Tibial nerve (tissue), 4 donors: ENCODE data around the gene IL27RA. TPM values are rescaled to one million over a fixed set of nuclear protein-coding genes. Genes with fewer than 3 reads are reported as not detected.

ENCODE experiments used
- DNase-seq, 2 donors: peaks; one replicate each; pipeline ENCODE4 v3.0.0-alpha.2; 2019; ENCODE audit warnings: low spot score in 2 of 2
- H3K27ac ChIP-seq, 4 donors: fragments of 200-600 bp; sonication (generic) in 3 of 4; one replicate each; pipeline ENCODE4 v1.5.1; 2017 to 2019; ENCODE audit warnings: mild to moderate bottlenecking in 1 of 4
- H3K27me3 ChIP-seq, 2 donors: fragments of 200-600 bp; sonication (generic) in 1 of 2; one replicate each; pipeline versions ENCODE4 v1.5.1 to v1.6.0; 2017 to 2019
- H3K36me3 ChIP-seq, 3 donors: fragments of 200-600 bp; sonication (generic); one replicate each; pipeline ENCODE4 v1.5.1; 2018 to 2019
- H3K4me1 ChIP-seq, 4 donors: fragments of 200-600 bp; sonication (generic) in 3 of 4; one replicate each; pipeline ENCODE4 v1.5.1; 2017 to 2019
- H3K4me3 ChIP-seq, 4 donors: fragments of 200-600 bp; sonication (generic) in 3 of 4; one replicate each; pipeline ENCODE4 v1.5.1; 2017 to 2019; ENCODE audit warnings: mild to moderate bottlenecking in 1 of 4, moderate library complexity in 1 of 4
- H3K9me3 ChIP-seq, 4 donors: fragments of 200-600 bp; sonication (generic) in 3 of 4; one replicate each; pipeline ENCODE4 v1.5.1; 2017 to 2019
- EP300 ChIP-seq, 2 donors: sonication (generic); formaldehyde crosslinking; IDR thresholded peaks; one replicate each; pipeline ENCODE4 v1.6.1; 2017; ENCODE audit warnings: antibody characterized with exemption in 2 of 2, mild to moderate bottlenecking in 1 of 2
- POLR2A ChIP-seq, 2 donors: fragments of 450-650 bp; IDR thresholded peaks; one replicate each; pipeline ENCODE4 v1.6.1; 2017; ENCODE audit warnings: antibody characterized with exemption in 2 of 2, mild to moderate bottlenecking in 2 of 2, moderate library complexity in 2 of 2
- WGBS, 2 donors: methylation state at CpG; one replicate each; pipeline ENCODE4 v1.1.5; 2018; 5-methylcytosine and 5-hydroxymethylcytosine counted together
- total RNA-seq, 4 donors: library from RNA; depleted of rRNA; stranded (reverse); fragments of >200 nt; gene quantifications; one replicate each; pipeline ENCODE4 v1.1.0, GENCODE V29; 2016
- TF ChIP-seq, protein P1 (sequence below), 5 experiments: fragments of 200-600 bp in 3 of 5; fragments of 450-650 bp in 2 of 5; sonication (generic) in 3 of 5; IDR thresholded peaks; one replicate each; pipeline ENCODE4 v1.5.1; 2016 to 2019; ENCODE audit warnings: antibody characterized with exemption in 5 of 5, mild to moderate bottlenecking in 3 of 5, moderate library complexity in 2 of 5

Gene IL27RA
- total RNA-seq, 4 donors from 2014 or later, result 2.4 to 3.5 (median 3.0) TPM

DNA sequence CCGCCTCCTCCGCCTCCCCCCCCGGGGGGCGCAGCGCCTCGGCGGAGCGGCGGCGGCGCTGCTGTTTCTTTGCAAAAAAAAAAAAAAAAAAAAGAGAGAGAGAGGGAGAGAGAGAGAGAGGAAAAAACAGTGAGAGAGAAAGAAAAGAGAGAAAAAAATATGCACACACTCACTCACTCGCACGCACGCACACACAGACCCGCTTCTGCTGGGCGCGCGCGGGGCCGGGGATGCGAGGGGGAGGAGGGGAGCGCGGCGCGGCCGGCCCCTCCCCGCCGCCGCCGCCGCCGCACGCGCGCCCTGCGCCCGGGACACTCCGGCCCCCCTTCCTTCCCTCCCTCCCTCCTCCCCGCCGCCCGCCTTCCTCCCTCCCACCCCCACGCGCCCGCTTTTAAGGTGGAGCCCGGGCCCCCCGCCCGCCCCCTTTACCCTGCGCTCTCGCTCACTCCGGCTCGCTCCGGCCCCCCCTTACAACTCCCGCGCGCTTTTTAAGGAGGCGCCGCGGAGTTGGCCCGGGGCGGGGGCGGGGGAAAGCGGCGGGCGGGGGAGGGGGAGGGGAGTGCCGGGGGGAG lies 59.0 kb downstream of the IL27RA start, which contains the start of gene SAMD1:
SAMD1 (minus strand) TSS at position 243 of the 572 bp plus-strand sequence.
- WGBS, 2 donors, result 0 to 1% methylated on average over 15 to 33 of the region's 65 CpGs
- H3K9me3 ChIP-seq, result peaks cover 0 to 11% (median 3%) of the 10 kb centered on the region in 4 donors
- peaks cover 0 to 22% (median 6%) of the 10 kb centered on the region in 4 donors for H3K4me1 ChIP-seq
- peaks cover 0 to 43% (median 0%) of the 10 kb centered on the region in 3 donors for H3K36me3 ChIP-seq
- peak within 1 kb of the TSS; percentile 87 to 95 (median 92) for H3K27ac ChIP-seq
- peak; percentile 86 to 89 for DNase-seq
- H3K4me3 ChIP-seq, result peak within 1 kb of the TSS; percentile 53 to 95 (median 78)
- no peaks in the 10 kb centered on the region for H3K27me3 ChIP-seq
- no peak for TF ChIP-seq EP300 (IDR thresholded peaks at IDR 0.05)
- TF ChIP-seq POLR2A (IDR thresholded peaks at IDR 0.05), result no peak
- TF ChIP-seq, protein P1, sequence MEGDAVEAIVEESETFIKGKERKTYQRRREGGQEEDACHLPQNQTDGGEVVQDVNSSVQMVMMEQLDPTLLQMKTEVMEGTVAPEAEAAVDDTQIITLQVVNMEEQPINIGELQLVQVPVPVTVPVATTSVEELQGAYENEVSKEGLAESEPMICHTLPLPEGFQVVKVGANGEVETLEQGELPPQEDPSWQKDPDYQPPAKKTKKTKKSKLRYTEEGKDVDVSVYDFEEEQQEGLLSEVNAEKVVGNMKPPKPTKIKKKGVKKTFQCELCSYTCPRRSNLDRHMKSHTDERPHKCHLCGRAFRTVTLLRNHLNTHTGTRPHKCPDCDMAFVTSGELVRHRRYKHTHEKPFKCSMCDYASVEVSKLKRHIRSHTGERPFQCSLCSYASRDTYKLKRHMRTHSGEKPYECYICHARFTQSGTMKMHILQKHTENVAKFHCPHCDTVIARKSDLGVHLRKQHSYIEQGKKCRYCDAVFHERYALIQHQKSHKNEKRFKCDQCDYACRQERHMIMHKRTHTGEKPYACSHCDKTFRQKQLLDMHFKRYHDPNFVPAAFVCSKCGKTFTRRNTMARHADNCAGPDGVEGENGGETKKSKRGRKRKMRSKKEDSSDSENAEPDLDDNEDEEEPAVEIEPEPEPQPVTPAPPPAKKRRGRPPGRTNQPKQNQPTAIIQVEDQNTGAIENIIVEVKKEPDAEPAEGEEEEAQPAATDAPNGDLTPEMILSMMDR (IDR thresholded peaks at IDR 0.05), result no peak

DNA sequence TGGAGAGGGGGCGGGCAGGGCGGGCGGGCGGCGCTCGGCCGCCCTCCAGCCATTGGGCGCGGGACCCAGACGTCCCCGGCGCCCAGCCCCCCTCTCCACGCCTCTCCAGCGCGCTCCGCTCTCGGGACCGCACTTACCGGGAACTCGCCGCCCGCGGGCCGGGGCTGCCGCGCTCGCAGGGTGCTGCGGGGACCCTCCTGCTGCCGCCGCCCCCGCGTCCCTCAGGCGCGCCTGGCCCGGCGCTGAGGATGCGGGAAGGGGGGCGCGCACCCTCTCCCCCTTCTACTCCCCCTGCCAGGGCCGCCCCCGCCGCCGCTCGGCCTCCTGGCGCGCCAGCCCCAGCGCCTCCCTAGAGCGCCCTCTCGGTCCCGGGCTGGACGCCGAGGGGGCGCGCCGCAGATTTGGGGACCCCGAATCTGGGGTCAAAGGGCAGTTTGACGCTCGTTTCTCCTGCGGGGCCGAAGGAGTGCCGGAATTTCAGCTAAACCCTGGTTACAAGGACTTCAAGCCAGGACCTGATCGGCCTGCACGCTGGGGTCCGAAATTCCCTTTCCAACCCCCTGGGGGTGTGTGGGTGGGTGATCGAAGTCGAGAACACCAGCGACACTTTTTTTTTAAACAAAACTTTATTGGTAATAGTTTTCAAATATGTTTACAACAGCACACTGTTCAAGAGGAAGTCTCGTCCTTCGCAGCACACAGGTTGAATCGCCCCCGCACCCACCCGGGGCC lies 59.7 kb downstream of the IL27RA start:
- Histone ChIP-seq H3K4me3 (peak overlapping the region; percentile 53 to 95 (median 78)), H3K27me3 (no peaks in the 10 kb centered on the region), H3K27ac (peak overlapping the region; percentile 87 to 95 (median 92)), H3K4me1 (peaks cover 0 to 22% (median 6%) of the 10 kb centered on the region in 4 donors), H3K9me3 (peaks cover 0 to 11% (median 3%) of the 10 kb centered on the region in 4 donors), H3K36me3 (peaks cover 0 to 47% (median 0%) of the 10 kb centered on the region in 3 donors)
- peak; percentile 14 to 59 for DNase-seq
- TF ChIP-seq POLR2A (IDR thresholded peaks at IDR 0.05), result peak; percentile 37 to 75
- TF ChIP-seq, protein P1 (IDR thresholded peaks at IDR 0.05), result peak in 2 of 5 experiments; percentile 19 to 21
- TF ChIP-seq EP300 (IDR thresholded peaks at IDR 0.05), result peak in 1 of 2 donors; percentile 39
- WGBS, 2 donors, result 1% methylated on average over 11 to 18 of the region's 72 CpGs

DNA sequence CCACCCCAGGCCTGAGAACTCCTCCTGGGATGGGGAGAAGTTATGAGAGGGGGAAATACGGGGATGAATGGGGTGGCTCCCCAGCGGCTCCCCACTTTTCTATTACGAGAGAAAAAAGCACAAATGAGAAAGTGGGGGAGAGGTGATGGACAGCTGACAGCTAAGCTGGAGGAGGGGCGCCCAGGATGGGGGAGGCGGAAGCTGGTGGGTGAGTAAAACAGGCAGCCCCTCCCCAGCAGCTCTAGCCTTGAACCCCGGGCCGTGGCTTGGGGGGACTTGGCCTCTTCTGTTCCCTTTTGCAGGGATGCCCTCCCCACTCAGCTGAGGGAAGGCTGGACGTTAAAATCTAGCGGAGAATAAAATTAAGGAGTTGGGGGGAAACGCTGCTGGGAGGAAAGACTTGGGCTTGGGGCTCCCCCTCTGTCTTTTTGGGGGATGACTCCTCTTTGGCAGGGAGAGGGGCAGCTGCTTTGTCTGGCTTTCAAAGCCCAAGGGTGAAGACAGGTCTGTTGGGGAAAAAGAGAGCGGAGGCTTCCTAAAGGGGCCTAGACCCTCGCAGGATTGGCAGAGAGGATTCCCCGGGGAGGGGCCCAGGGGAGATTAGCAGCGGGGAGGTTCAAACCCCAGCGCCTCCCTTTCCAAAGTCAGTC lies 60.4 kb downstream of the IL27RA start:
- H3K9me3 ChIP-seq, result peaks cover 0 to 11% (median 3%) of the 10 kb centered on the region in 4 donors
- peaks cover 0 to 49% (median 0%) of the 10 kb centered on the region in 3 donors for H3K36me3 ChIP-seq
- H3K4me3 ChIP-seq, result peak overlapping the region; percentile 53 to 95 (median 78)
- no peaks in the 10 kb centered on the region for H3K27me3 ChIP-seq
- H3K4me1 ChIP-seq, result peaks cover 0 to 22% (median 6%) of the 10 kb centered on the region in 4 donors
- peak overlapping the region; percentile 87 to 95 (median 92) for H3K27ac ChIP-seq
- DNase-seq, result no peak
- 14 to 18% methylated on average over 15 of the region's 15 CpGs for WGBS, 2 donors
- TF ChIP-seq EP300 (IDR thresholded peaks at IDR 0.05) (no peak), POLR2A (IDR thresholded peaks at IDR 0.05) (no peak)
- TF ChIP-seq, protein P1 (IDR thresholded peaks at IDR 0.05), result no peak

DNA sequence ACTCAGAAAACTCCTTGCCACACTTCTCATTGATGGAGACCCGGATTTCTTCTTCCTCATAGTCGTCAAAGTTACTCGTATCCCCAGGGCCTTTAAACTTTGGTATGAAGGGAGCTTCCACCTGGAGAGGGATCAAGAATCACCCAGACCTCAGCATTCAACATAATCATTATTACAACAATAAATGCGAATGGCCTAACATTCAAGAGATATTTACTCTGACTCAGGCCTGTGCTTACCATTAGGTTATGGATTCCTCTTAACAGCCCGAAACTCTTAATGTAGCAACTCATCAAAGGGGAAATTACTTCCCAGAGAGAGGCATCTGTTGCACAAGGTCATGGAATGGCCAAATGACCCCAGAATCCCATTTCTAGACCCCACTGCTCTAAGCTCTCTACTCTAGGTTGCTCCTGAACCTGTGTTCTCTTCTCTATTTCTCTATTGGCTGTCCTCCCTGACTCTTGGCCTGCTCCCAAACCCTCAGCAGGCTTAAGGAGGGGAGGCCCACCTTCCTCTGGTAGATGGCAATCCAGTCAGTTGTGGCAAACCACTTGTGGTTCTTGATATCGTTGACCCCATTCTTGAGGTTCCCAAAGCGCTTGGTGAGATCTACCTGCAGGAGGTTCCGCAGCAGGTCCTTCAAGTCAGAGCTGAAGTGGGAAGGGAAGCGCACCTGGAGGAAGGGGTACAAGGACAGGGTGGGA lies 61.7 kb downstream of the IL27RA start:
- TF ChIP-seq POLR2A (IDR thresholded peaks at IDR 0.05) (no peak), EP300 (IDR thresholded peaks at IDR 0.05) (no peak)
- TF ChIP-seq, protein P1 (IDR thresholded peaks at IDR 0.05), result no peak
- Histone ChIP-seq H3K36me3 (peaks cover 0 to 49% (median 0%) of the 10 kb centered on the region in 3 donors), H3K4me3 (no peak overlapping the region), H3K27me3 (no peaks in the 10 kb centered on the region), H3K9me3 (peaks cover 0 to 11% (median 3%) of the 10 kb centered on the region in 4 donors), H3K4me1 (peaks cover 0 to 18% (median 6%) of the 10 kb centered on the region in 4 donors), H3K27ac (no peak overlapping the region)
- WGBS, 2 donors, result 94 to 97% methylated on average over 9 of the region's 9 CpGs
- no peak for DNase-seq
